Fibroblast of upper back skin (primary cell): ENCODE measurements around the gene GREM1.

Experiments
- DNase-seq: peaks from one replicate; pipeline ENCODE4 v3.0.0-alpha.2; 2013

The GREM1 gene

DNA sequence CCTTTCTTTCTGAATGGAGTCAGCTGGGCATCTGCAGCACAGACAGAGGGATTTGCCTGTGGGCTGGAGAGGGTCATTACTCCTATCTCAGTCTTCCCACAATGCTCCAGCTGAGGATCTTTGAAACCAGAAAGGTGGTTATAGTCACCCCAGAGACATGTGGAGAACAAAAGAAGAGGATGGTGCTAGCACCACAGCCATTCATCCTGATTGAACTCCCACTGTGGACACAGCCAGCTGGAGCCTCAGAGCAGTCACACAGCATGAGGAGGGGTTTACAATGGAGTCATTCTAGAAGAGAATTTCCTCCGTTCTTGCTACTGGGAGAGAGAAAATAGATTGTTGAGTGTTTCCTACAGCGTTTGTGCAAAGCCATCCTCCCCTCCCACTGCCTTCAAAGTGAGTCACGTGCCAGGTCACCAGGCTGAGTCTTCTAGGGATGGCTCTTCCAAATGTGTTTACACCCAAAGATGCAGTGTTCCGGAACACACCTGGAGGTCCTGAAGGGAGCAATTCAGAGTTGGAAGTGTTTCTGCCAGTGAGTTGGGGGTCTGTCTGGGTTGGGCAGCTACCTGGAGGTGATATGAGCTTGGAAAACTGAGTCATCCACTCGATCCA is 18.9 kb upstream of the GREM1 start:
- no peak for DNase-seq

DNA sequence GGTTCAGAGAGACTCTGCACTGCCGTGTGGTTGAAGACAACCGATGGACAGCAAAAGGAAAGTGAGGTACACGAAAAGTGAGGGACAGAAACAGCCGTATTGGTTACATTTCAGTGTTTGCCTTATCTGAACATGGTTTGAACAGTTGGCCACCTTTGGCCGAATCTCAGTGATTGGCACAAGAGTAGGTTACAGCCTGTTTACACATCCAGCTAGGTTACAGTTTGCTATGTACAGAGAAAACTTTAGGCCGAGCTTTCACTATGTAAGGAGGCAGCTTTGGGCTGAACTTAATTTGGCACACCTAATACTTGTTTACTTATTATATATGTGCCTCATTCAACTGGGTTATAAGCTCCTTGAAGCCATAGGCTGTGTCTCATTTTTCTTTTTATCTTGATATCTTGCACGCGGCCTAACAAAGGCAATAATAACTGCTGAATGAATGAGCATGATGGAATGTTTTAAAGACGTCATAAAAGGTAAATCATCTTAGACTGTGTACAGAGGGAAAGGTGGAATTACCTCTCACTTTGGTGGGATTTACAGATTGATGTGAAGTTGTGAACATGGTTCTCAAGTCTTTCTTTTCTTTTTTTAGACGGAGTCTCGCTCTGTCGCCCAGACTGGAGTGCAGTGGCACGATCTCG is 17.2 kb upstream of the GREM1 start:
- DNase-seq, result no peak

DNA sequence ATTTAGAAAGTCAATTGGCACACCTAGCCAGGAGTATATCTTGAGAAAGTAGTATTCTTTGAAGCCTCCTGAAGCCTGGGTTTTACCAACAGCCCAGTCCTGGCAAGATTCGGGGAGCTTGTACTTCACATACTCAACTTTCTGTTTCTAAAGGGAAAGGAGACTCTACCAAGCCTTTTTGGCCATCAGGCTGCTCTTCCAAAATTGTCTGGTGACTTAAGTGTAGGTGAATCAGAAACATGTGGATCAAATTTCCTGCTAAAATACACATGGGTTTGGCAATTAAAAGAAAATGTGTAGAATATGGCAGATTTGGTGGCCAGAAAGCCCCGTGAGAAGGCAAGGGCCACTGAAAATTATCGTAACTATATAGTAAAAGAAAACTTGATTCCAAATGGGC is 15.9 kb upstream of the GREM1 start:
- no peak for DNase-seq

DNA sequence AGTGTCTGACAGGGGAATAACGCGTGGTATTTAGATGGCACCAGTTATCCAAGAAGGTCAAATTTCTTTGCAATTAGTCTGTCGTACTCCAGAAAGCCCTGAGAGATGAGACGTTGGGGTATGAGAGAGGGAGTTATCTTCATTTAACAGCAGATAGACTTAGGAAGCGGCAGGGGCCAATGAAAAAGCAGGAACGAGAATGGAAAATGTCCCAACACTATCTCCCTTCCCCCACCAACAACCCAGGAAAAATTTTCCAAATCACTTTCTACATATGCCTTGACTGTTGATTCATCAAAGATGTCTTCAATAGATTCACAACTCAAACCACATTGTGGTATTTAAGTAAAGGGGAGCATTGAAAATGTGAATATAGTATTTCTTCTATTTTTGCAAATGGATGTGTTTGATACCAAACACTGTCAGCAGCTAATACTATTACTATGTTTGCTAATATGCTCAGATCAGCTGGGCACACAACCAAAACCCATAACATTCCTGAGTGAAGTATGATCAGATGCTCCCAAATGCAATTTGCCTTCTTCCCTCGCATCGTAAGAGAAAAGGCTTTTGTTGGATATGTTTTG is 13.3 kb upstream of the GREM1 start:
- peak; percentile 97 for DNase-seq

DNA sequence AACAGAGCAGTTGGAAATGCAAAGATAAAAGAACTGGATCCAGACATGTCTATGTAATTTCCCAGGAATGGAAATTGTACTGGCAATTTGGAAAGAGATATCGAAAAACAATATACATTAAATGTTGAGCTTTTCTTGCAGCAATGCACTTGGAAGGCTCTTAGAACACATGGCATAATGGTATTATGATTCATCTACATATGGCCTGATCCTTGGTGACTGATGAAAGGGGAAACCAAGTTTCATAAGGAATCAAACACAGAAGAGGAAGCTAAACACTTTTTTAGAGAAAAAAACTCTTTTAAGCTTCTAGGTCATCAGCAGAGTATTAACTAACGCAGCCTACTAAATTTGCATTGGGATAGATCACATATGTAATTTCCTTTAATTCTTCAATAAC is 12.4 kb upstream of the GREM1 start:
- peak; percentile 89 for DNase-seq

DNA sequence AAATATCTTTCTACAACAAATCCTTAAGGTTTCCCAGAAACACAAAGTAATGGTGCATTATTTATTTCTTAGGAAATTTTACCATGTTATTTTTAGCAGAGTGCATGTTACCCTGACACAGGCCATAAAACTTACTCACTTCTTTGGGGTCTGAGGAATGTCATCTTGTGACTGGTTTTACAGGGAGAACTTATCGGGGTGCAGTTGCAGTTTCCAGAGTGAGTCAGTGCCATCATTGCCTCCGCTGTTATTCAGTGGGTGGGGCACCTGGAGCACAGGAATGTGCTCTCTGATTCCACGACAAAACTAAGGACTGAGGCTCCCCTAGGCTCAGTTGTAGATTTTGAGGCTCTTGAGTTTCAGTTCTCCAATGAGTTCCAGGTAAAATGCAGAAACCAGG is 11.1 kb upstream of the GREM1 start:
- DNase-seq, result peak; percentile 84

DNA sequence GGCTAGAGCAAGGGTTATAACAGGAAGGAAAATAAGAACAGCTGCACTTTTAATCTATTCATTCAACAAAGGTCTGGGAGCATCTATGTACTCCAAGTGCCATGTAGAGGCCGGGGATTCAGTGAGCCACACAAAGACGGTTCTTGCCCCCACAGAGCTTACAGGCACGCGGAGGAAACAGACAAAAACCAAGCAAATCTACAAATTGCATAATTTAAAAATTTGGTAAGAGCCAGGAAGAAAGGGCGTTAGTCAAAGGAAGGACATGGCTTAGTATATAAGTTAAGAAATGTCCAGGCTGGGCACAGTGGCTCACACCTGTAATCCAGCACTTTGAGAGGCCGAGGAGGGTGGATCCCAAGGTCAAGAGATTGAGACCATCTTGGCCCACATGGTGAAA is 10.4 kb upstream of the GREM1 start:
- DNase-seq, result no peak

DNA sequence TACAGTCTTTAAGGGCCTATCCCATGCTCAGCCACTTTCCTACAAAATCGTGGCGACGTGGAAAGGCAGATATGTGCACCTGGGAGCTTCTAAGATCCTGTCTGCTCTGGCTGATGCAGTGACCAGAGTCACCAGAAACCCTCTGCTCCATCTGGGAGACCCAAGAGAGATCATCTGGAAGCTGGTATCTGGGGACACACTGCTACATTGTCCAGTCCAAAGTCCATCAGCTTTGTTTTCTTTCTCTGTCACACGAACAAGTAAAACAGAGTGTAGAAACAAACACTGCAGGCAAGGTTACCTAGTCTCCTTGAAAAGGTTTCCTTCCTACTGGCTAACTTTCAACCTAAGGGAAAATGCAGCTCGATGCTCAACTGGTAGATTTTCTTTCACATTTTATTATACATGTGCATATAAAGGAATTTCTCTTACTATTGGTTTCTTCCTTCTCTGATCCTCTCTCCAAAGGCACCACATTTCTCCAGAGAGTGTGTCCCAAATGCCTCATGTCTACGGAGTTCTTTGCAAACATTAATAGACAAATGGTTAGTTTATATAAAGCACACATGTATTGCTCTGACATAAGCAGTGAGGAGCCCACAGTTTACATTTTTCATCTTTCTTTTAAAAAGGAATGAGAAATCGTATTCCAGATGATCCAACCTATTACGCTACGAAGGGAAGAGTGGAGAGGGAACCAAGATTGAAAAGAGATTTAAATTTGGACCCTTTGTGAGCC is 8.3 kb upstream of the GREM1 start:
- no peak for DNase-seq

DNA sequence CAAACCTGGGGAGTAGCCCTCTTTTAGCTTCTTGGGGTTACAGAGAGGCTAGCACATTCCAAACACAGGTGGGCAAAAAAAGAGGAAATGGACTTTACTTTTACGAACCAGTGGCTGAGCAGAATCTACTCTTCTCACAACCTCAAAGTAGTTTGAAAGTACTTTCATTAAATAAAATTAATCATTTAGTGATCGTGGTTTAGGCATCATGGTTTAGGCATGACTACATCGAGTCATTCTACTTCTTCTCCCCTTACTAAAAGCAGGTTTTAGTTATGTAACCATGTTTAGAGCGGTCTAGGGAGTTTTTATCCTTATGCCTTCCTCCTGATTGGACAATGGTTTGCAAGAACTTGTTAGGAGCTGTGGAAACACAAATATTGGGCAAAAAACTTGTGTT is 2.5 kb upstream of the GREM1 start:
- peak; percentile 72 for DNase-seq

DNA sequence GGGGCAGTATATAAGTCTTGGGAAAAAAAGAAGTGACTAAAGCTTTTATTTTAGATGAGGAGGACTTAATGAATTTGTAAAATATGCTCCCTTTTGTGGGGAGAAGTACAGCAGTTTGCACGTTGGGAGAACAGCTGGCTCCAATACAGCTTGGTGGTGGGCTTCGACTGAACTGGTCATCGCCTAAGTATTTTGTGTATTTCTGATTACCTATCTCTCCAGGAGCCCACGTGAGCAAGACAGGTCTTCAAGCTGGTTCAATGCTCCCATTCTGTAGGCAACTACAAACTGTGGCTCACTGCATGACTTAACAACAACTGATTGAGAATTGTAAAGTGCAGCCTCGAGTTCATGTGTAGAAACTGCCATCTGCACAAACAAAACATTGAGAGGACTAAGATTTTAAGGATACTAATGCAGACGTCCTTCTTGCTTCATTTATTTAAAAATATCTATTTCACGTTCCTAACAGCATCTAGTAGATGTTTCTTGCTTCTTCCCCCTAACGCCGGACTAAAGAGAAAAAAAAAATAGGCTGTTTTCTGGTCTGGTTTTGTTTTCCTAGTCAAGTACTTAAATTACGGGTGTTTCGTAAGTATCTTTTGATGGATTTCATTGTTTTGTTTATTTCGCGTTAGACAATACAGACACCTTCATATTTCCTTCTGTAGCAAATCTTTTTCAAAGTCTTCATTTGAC is 1.4 kb upstream of the GREM1 start:
- DNase-seq, result no peak

DNA sequence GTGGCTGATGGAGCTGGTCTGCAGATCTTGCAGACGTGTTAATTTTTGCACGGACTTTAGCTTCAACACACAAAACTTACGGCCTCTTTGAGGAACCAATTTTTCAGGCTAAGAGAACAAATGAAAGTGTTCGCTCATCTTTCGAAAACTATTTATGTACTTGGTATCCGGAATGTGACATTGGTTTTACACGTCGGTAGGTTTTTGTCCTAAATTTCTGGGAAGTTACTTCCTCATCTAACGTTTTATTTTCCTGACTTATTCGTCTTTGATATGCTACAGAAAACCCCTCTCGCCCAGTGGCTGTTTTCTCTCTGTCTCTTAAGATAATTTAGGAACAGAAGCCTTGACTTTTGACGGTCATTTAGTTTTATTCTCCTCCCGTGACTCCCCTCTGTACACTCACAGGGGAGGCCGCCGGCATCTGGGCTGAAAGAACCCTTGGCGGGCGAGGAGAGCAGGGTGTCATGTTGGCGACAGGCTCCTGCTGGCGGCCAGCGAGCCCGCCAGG is 834 bp upstream of the GREM1 start:
- DNase-seq, result no peak

DNA sequence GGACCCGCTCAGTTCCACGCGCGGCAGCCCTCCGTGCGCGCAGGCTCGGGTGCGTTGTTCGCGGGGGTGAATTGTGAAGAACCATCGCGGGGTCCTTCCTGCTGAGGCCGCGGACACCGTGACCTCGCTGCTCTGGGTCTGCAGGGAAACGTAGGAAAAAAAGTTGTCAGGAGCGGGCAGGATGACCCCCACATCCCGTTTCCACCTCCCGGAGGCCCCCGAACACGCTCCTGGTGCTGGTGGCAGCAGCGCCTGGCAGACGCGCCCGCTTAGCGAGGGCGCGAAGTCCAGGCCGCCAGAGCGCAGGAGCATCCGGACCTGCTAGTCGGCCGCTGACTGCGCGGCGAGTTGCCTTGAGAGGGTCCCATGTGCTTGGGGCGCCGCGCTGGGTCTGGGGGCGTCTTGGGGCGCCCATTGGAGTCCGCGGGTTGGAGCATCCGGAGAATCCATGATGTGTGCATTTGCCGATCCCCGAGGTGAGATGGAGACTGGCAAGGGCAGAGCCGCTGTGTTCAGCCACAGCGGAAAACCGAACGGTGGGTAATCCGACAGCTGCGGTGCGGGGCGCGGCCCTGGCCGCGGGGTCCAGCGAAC is 520 bp downstream of the GREM1 start:
- no peak for DNase-seq

DNA sequence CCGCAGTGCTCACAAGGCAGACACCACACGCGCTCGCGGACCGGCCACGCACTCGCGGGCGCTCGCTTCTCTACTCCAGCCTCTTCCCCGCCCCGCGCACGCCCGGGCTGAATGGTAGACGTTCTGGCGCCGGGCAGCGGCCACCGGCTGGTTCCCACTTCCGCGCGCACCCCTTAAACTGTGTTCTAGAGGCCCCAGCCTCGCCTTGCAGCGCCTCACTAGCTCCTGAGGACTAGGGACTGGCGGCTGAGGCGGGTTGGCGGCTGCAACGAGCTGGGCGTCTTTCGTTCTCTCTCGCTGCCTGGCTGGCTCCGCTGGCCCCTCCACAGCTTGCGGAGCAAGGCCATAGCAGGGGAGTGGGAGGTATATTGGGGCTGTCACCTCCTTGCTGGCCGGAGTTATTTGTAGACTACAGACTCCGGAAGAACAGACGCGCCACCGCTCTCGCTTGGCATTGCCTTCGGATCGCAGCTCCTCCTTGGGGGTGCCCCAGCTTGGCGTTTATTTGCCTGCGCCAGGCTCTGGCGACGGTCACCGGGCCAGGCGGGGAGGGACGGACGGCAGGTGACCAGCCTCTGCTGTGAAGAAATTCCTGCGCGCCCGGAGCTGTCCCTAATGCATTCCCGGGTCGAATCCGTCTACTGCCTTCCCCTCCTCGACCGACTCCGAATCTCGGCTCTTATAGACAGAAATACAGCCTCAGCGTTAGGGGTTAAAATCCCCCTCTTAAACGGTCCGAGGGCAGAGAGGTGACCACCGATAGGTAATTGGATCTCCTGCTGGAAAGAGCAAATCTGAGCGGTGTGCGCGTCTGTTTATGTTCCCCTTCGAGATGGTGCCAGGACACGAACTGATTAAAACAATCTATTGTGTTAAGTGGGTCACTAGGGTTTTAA is 1.3 kb downstream of the GREM1 start:
- no peak for DNase-seq

DNA sequence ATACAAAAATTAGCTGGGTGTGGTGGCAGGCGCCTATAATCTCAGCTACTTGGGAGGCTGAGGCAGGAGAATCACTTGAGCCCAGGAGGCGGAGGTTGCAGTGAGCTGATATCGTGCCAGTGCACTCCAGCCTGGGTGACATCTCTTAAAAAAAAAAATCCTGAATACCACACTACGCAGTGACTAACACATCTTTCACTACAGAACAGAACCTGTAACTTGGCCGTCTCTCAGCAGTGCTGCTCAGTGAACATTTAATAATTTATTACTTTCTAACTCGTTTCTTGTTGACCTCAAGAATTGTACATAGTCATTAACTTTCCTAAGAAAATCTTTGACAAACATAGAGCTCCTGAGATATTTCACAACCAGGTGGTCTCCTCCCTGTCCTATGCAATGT is 3.8 kb downstream of the GREM1 start:
- DNase-seq, result peak; percentile 58

DNA sequence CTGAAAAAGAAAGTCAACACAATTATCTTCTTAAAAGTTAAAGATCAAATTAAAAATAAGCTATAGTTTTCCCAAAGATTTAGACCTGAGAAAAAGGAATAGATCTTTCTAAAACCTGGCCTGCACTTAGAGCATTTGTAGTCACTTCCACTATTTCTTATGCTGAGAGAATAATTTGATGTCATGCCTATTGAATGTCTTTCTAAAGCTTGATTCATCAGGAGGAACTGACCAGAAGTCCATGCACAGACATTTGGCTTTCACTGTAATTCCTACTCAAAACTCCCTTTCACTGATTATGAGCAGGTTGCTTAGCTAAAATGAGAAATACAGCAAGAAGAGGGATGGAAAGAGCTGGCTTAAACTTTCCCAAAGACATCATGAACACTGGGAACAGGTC is 4.3 kb downstream of the GREM1 start:
- DNase-seq, result peak; percentile 31

DNA sequence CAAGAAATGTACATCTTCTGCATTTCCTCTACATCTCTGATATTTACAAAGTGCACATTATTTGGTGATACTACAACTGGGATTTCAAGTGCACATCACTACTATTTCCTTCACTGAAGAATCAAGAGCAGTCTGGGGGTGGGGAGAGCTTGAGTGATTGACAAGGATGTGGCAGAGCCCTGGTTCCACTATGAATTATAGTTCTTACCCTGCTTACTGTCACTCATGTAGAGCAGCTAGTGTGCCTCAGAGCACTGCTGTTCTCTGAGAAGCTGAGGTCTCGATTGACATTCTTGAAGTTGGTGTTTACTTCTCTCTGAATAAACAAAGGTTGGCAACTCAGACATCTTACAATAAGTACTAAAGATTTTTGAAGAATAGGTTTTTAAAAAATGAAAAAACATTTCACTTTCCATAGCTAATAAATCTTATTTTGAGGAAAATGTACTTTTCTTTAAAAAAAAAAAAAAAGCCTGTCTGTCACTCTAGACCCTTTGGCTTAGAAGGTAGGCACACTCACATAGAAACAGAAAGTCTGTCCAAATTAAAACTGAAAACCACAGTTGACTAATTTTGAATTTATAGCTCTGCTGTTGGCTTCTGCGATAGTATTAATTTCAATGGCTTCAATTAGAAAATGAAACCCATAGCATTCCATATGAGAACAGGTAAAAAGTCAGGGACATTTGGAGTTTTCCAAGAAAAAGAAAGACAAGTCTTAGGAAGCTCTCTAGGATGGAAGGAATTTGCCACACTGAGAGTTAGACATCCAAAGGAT is 5.6 kb downstream of the GREM1 start:
- peak; percentile 22 for DNase-seq

DNA sequence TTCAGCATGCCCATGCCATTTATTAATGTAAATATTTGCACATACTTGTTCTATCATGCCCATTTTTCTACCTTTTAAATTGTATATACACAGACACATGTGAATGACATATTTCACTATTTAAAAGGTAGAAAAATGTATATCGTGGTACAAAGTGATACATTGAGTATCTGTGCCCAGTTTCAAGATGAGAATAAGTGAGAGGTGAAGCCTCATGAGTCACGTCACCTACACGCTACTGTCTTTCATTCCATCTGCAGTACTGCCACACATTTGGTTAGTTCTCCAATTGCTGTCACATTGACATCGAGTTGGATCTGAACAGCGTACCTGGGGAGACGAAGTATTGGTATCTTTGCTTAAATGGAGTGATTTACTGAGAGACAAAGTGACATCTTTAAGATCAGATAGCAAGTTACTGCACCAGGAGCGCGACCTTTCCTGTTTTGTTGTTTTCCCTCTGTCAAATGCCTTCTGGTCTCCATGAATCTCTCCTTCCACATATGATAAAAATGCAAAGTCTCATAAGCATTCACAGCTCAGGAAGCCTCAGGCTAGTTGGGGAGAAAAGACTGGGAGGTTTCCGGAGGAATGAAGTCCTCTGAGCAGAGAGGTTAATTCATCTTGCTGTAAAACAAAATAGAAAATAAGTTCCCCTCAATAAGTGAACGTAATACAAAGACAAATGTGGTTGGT is 12.0 kb downstream of the GREM1 start:
- peak; percentile 16 for DNase-seq

DNA sequence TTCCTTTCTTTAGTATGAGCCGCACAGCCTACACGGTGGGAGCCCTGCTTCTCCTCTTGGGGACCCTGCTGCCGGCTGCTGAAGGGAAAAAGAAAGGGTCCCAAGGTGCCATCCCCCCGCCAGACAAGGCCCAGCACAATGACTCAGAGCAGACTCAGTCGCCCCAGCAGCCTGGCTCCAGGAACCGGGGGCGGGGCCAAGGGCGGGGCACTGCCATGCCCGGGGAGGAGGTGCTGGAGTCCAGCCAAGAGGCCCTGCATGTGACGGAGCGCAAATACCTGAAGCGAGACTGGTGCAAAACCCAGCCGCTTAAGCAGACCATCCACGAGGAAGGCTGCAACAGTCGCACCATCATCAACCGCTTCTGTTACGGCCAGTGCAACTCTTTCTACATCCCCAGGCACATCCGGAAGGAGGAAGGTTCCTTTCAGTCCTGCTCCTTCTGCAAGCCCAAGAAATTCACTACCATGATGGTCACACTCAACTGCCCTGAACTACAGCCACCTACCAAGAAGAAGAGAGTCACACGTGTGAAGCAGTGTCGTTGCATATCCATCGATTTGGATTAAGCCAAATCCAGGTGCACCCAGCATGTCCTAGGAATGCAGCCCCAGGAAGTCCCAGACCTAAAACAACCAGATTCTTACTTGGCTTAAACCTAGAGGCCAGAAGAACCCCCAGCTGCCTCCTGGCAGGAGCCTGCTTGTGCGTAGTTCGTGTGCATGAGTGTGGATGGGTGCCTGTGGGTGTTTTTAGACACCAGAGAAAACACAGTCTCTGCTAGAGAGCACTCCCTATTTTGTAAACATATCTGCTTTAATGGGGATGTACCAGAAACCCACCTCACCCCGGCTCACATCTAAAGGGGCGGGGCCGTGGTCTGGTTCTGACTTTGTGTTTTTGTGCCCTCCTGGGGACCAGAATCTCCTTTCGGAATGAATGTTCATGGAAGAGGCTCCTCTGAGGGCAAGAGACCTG is 13.2 kb downstream of the GREM1 start:
- DNase-seq, result peak; percentile 60
